ENCODE data around the gene FRY. TPM values are rescaled to one million over a fixed set of nuclear protein-coding genes. Genes with fewer than 3 reads are reported as not detected.

FRY gene
- total and polyA plus RNA-seq, 9 of the 15 experiments (the other 6 are each of a cell fraction or from before 2014, with no cell fraction given) = 0.03 to 0.31 (median 0.11) TPM; not detected in 3

- TF ChIP-seq, protein P1, sequence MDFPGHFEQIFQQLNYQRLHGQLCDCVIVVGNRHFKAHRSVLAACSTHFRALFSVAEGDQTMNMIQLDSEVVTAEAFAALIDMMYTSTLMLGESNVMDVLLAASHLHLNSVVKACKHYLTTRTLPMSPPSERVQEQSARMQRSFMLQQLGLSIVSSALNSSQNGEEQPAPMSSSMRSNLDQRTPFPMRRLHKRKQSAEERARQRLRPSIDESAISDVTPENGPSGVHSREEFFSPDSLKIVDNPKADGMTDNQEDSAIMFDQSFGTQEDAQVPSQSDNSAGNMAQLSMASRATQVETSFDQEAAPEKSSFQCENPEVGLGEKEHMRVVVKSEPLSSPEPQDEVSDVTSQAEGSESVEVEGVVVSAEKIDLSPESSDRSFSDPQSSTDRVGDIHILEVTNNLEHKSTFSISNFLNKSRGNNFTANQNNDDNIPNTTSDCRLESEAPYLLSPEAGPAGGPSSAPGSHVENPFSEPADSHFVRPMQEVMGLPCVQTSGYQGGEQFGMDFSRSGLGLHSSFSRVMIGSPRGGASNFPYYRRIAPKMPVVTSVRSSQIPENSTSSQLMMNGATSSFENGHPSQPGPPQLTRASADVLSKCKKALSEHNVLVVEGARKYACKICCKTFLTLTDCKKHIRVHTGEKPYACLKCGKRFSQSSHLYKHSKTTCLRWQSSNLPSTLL (IDR thresholded peaks at IDR 0.05) = peak; percentile 89
- TF ChIP-seq REST (IDR thresholded peaks at IDR 0.05; ENCODE audit: borderline replicate concordance) (peak; percentile 73), REST (CRISPR knock-in tag; IDR thresholded peaks at IDR 0.05; ENCODE audit: low read depth) (no peak), DDX20 (tag; IDR thresholded peaks at IDR 0.05; ENCODE audit: low read depth) (no peak), KDM4B (IDR thresholded peaks at IDR 0.05; ENCODE audit: borderline replicate concordance in 2 of 2, low read depth in 1 of 2) (peak in 1 of 2 experiments; percentile 42; a peak in 1 of 4 replicates), THRA (IDR thresholded peaks at IDR 0.05) (no peak), GABPB1 (CRISPR knock-in tag; IDR thresholded peaks at IDR 0.05) (peak; percentile 75), SAP30 (IDR thresholded peaks at IDR 0.05; ENCODE audit: borderline replicate concordance, insufficient read depth, low read depth, low read length, poor library complexity, severe bottlenecking) (peak; percentile 95), POLR2A (conservative IDR thresholded peaks at IDR 0.05) (peak; percentile 91), TFAP4 (CRISPR knock-in tag; IDR thresholded peaks at IDR 0.05; ENCODE audit: borderline replicate concordance) (peak; percentile 94)
- TF ChIP-seq, protein P2, sequence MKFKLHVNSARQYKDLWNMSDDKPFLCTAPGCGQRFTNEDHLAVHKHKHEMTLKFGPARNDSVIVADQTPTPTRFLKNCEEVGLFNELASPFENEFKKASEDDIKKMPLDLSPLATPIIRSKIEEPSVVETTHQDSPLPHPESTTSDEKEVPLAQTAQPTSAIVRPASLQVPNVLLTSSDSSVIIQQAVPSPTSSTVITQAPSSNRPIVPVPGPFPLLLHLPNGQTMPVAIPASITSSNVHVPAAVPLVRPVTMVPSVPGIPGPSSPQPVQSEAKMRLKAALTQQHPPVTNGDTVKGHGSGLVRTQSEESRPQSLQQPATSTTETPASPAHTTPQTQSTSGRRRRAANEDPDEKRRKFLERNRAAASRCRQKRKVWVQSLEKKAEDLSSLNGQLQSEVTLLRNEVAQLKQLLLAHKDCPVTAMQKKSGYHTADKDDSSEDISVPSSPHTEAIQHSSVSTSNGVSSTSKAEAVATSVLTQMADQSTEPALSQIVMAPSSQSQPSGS (CRISPR knock-in tag; IDR thresholded peaks at IDR 0.05) = 0 out of 2 replicates have a peak, but pooled peaks have one; percentile 33
Observed at GRCh38 chr13:32315238-32316027, 283.9 kb downstream of the FRY start, which contains the start of the genes BRCA2 and ZAR1L (continued).

All from K562 (cell line).